Suprapubic skin (tissue), 4 donors: ENCODE results near the gene ATG2B.

Experiments
- CTCF ChIP-seq, 2 donors: fragments of 200-600 bp in 1 of 2; fragments of 450-650 bp in 1 of 2; sonication (generic) in 1 of 2; IDR thresholded peaks; one replicate each; pipeline ENCODE4 v1.5.1; 2016 to 2019; ENCODE audit warnings: antibody characterized with exemption in 2 of 2, mild to moderate bottlenecking in 1 of 2, moderate library complexity in 1 of 2
- POLR2A ChIP-seq, 2 donors: fragments of 450-650 bp; IDR thresholded peaks; one replicate each; pipeline ENCODE4 v1.6.1; 2017; ENCODE audit warnings: antibody characterized with exemption in 2 of 2, mild to moderate bottlenecking in 2 of 2, moderate library complexity in 2 of 2
- POLR2AphosphoS5 ChIP-seq, 3 donors: sonication (generic); formaldehyde crosslinking; IDR thresholded peaks; one replicate each; pipeline ENCODE4 v1.6.1; 2017; ENCODE audit warnings: antibody characterized with exemption in 3 of 3

DNA sequence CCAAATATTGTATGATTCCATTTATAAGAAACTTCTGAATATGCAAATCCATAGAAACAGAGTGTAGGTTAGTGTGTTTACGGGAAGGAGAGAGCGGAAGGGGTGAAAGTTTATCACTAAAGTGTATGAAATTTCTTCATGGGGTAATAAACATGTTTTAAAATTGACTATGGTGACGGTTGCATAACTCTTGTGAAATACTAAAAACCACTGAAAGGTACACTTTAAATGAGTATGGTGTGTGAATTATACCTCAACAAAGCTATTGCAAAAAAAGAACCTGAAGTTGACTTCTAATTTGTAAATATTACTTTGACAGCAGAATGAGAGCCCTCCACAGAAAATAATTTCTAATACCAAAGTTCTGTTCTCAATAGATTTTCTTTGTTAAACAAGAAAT is 47.1 kb downstream of the ATG2B start:
- TF ChIP-seq CTCF (IDR thresholded peaks at IDR 0.05), result no peak
- TF ChIP-seq POLR2A (IDR thresholded peaks at IDR 0.05), result no peak
- no peak for TF ChIP-seq POLR2AphosphoS5 (IDR thresholded peaks at IDR 0.05)
